ENCODE results near the gene PHLPP1.

Gene PHLPP1

GRCh38 chr18:62848946-62849345 lies 133.6 kb downstream of the PHLPP1 start:
- H3K27ac Mint-ChIP-seq = no peak overlapping the region
- no peaks in the 10 kb centered on the region for H3K9me3 Mint-ChIP-seq
- no peaks in the 10 kb centered on the region for H3K36me3 Mint-ChIP-seq
- peaks cover 11% of the 10 kb centered on the region for H3K4me1 Mint-ChIP-seq
- no peaks in the 10 kb centered on the region for H3K27me3 Mint-ChIP-seq
- no peak overlapping the region for H3K4me3 Mint-ChIP-seq
- no peak for ATAC-seq

GRCh38 chr18:62850619-62851306 lies 135.4 kb downstream of the PHLPP1 start:
- H3K4me3 Mint-ChIP-seq = no peak overlapping the region
- ATAC-seq = no peak
- H3K27me3 Mint-ChIP-seq = no peaks in the 10 kb centered on the region
- H3K4me1 Mint-ChIP-seq = peaks cover 11% of the 10 kb centered on the region
- H3K36me3 Mint-ChIP-seq = no peaks in the 10 kb centered on the region
- no peak overlapping the region for H3K27ac Mint-ChIP-seq
- no peaks in the 10 kb centered on the region for H3K9me3 Mint-ChIP-seq

GRCh38 chr18:62852851-62853250 lies 137.5 kb downstream of the PHLPP1 start:
- no peaks in the 10 kb centered on the region for H3K36me3 Mint-ChIP-seq
- H3K27ac Mint-ChIP-seq = no peak overlapping the region
- peaks cover 11% of the 10 kb centered on the region for H3K4me1 Mint-ChIP-seq
- ATAC-seq = no peak
- H3K4me3 Mint-ChIP-seq = no peak overlapping the region
- no peaks in the 10 kb centered on the region for H3K27me3 Mint-ChIP-seq
- no peaks in the 10 kb centered on the region for H3K9me3 Mint-ChIP-seq

GRCh38 chr18:62856294-62856693 lies 141.0 kb downstream of the PHLPP1 start:
- no peak for ATAC-seq
- Mint-ChIP-seq H3K27me3 (no peaks in the 10 kb centered on the region), H3K9me3 (no peaks in the 10 kb centered on the region), H3K27ac (no peak overlapping the region), H3K36me3 (no peaks in the 10 kb centered on the region), H3K4me3 (no peak overlapping the region), H3K4me1 (peaks cover 11% of the 10 kb centered on the region)

GRCh38 chr18:62857263-62857976 lies 142.1 kb downstream of the PHLPP1 start:
- Mint-ChIP-seq H3K27me3 (no peaks in the 10 kb centered on the region), H3K9me3 (no peaks in the 10 kb centered on the region), H3K27ac (no peak overlapping the region), H3K4me3 (no peak overlapping the region), H3K4me1 (peaks cover 11% of the 10 kb centered on the region), H3K36me3 (peaks cover 8% of the 10 kb centered on the region)
- no peak for ATAC-seq

- H3K36me3 Mint-ChIP-seq = peaks cover 16% of the 10 kb centered on the region
- H3K4me1 Mint-ChIP-seq = no peaks in the 10 kb centered on the region
Observed at GRCh38 chr18:62860062-62860461, 144.7 kb downstream of the PHLPP1 start.

GRCh38 chr18:62862466-62862865 lies 147.1 kb downstream of the PHLPP1 start:
- Mint-ChIP-seq H3K4me1 (no peaks in the 10 kb centered on the region), H3K4me3 (no peak overlapping the region), H3K27ac (no peak overlapping the region), H3K27me3 (no peaks in the 10 kb centered on the region), H3K36me3 (peaks cover 19% of the 10 kb centered on the region), H3K9me3 (no peaks in the 10 kb centered on the region)
- ATAC-seq = no peak

More at GRCh38 chr18:62860062-62860461, 144.7 kb downstream of the PHLPP1 start:
- no peaks in the 10 kb centered on the region for H3K27me3 Mint-ChIP-seq
- no peaks in the 10 kb centered on the region for H3K9me3 Mint-ChIP-seq
- no peak overlapping the region for H3K4me3 Mint-ChIP-seq
- ATAC-seq = no peak
- no peak overlapping the region for H3K27ac Mint-ChIP-seq

GRCh38 chr18:62863579-62864001 lies 148.2 kb downstream of the PHLPP1 start:
- Mint-ChIP-seq H3K4me3 (no peak overlapping the region), H3K27me3 (no peaks in the 10 kb centered on the region)

GRCh38 chr18:62865498-62865897 lies 150.2 kb downstream of the PHLPP1 start:
- peaks cover 20% of the 10 kb centered on the region for H3K36me3 Mint-ChIP-seq
- peaks cover 10% of the 10 kb centered on the region for H3K4me1 Mint-ChIP-seq
- no peak overlapping the region for H3K27ac Mint-ChIP-seq
- no peak for ATAC-seq
- H3K27me3 Mint-ChIP-seq = no peaks in the 10 kb centered on the region
- H3K9me3 Mint-ChIP-seq = no peaks in the 10 kb centered on the region
- no peak overlapping the region for H3K4me3 Mint-ChIP-seq

More at GRCh38 chr18:62863579-62864001, 148.2 kb downstream of the PHLPP1 start:
- no peak overlapping the region for H3K27ac Mint-ChIP-seq
- no peak for ATAC-seq
- H3K36me3 Mint-ChIP-seq = peaks cover 20% of the 10 kb centered on the region
- H3K9me3 Mint-ChIP-seq = no peaks in the 10 kb centered on the region
- H3K4me1 Mint-ChIP-seq = no peaks in the 10 kb centered on the region

GRCh38 chr18:62867534-62867933 lies 152.2 kb downstream of the PHLPP1 start:
- Mint-ChIP-seq H3K27me3 (no peaks in the 10 kb centered on the region), H3K9me3 (no peaks in the 10 kb centered on the region), H3K36me3 (peaks cover 11% of the 10 kb centered on the region), H3K4me1 (peaks cover 10% of the 10 kb centered on the region), H3K27ac (peak overlapping the region; percentile 1), H3K4me3 (no peak overlapping the region)
- ATAC-seq = no peak

- Mint-ChIP-seq H3K36me3 (peaks cover 4% of the 10 kb centered on the region), H3K4me1 (peaks cover 10% of the 10 kb centered on the region), H3K27me3 (no peaks in the 10 kb centered on the region), H3K4me3 (no peak overlapping the region), H3K9me3 (no peaks in the 10 kb centered on the region), H3K27ac (no peak overlapping the region)
- ATAC-seq = no peak
Observed at GRCh38 chr18:62868645-62869044, 153.3 kb downstream of the PHLPP1 start.

GRCh38 chr18:62870643-62871042 lies 155.3 kb downstream of the PHLPP1 start:
- H3K9me3 Mint-ChIP-seq = no peaks in the 10 kb centered on the region
- H3K4me3 Mint-ChIP-seq = no peak overlapping the region
- H3K27ac Mint-ChIP-seq = no peak overlapping the region
- ATAC-seq = no peak
- peaks cover 4% of the 10 kb centered on the region for H3K36me3 Mint-ChIP-seq
- peaks cover 10% of the 10 kb centered on the region for H3K4me1 Mint-ChIP-seq
- H3K27me3 Mint-ChIP-seq = no peaks in the 10 kb centered on the region

- no peak for ATAC-seq
- no peak overlapping the region for H3K27ac Mint-ChIP-seq
- H3K9me3 Mint-ChIP-seq = no peaks in the 10 kb centered on the region
- no peaks in the 10 kb centered on the region for H3K27me3 Mint-ChIP-seq
- no peaks in the 10 kb centered on the region for H3K36me3 Mint-ChIP-seq
- H3K4me3 Mint-ChIP-seq = no peak overlapping the region
- H3K4me1 Mint-ChIP-seq = no peaks in the 10 kb centered on the region
Observed at GRCh38 chr18:62875323-62875722, 160.0 kb downstream of the PHLPP1 start.

GRCh38 chr18:62876111-62876510 lies 160.8 kb downstream of the PHLPP1 start:
- H3K9me3 Mint-ChIP-seq = no peaks in the 10 kb centered on the region
- H3K4me1 Mint-ChIP-seq = no peaks in the 10 kb centered on the region
- H3K27me3 Mint-ChIP-seq = no peaks in the 10 kb centered on the region
- H3K27ac Mint-ChIP-seq = no peak overlapping the region
- H3K4me3 Mint-ChIP-seq = no peak overlapping the region
- no peak for ATAC-seq
- no peaks in the 10 kb centered on the region for H3K36me3 Mint-ChIP-seq

GRCh38 chr18:62876828-62877227 lies 161.5 kb downstream of the PHLPP1 start:
- ATAC-seq = no peak
- Mint-ChIP-seq H3K4me1 (no peaks in the 10 kb centered on the region), H3K4me3 (no peak overlapping the region), H3K36me3 (peaks cover 5% of the 10 kb centered on the region), H3K27me3 (no peaks in the 10 kb centered on the region), H3K9me3 (no peaks in the 10 kb centered on the region), H3K27ac (no peak overlapping the region)
